Body of pancreas (tissue), 4 donors: ENCODE results near the gene WDR7. TPM values are rescaled to one million over a fixed set of nuclear protein-coding genes. Genes with fewer than 3 reads are reported as not detected.

Experiments used
- ATAC-seq: fragments of 150-250 bp; one replicate; pipeline ENCODE4 v1.9.1; 2016
- DNase-seq, 4 donors: peaks; one replicate each; pipeline ENCODE4 v3.0.0-alpha.2; 2019
- H3K27ac ChIP-seq, 4 donors: fragments of 200-600 bp; sonication (generic); 1 replicate in 3 of 4; 2 replicates in 1 of 4; pipeline versions ENCODE4 v1.5.1 to v1.6.1; 2016 to 2019; ENCODE audit warnings: mild to moderate bottlenecking in 1 of 4, mixed read lengths in 1 of 4, moderate library complexity in 1 of 4
- H3K27me3 ChIP-seq, 2 donors: fragments of 200-600 bp; sonication (generic); one replicate each; pipeline ENCODE4 v1.6.0; 2016; ENCODE audit warnings: mild to moderate bottlenecking in 1 of 2
- H3K36me3 ChIP-seq, 2 donors: fragments of 200-600 bp; sonication (generic); replicated peaks in 1 of 2; 2 replicates each; pipeline ENCODE4 v1.5.1; 2016; ENCODE audit warnings: low read depth in 2 of 2; ENCODE audit not compliant: insufficient read depth in 1 of 2
- H3K4me1 ChIP-seq: fragments of 200-600 bp; sonication (generic); one replicate; pipeline ENCODE4 v1.6.0; 2016
- H3K4me3 ChIP-seq, 2 donors: fragments of 200-600 bp; sonication (generic); 1 replicate in 1 of 2; 2 replicates in 1 of 2; pipeline ENCODE4 v1.5.1; 2016 to 2019
- H3K9me3 ChIP-seq, 3 donors: fragments of 200-600 bp; sonication (generic); 1 replicate in 2 of 3; 2 replicates in 1 of 3; pipeline ENCODE4 v1.5.1; 2016
- POLR2A ChIP-seq, 3 donors: fragments of 450-650 bp; IDR thresholded peaks; one replicate each; pipeline ENCODE4 v1.6.1; 2016; ENCODE audit warnings: antibody characterized with exemption in 3 of 3, mild to moderate bottlenecking in 2 of 3
- WGBS, 2 donors: methylation state at CpG; one replicate each; pipeline ENCODE4 v1.1.5; 2017; 5-methylcytosine and 5-hydroxymethylcytosine counted together
- intact Hi-C: fragments of 100-400 bp; cut with DNase I; formaldehyde crosslinking; loops from one replicate; pipeline ENCODE4 v1.15.1; 2023
- total RNA-seq, 2 donors: library from RNA; depleted of rRNA; stranded (reverse); fragments of >200 nt; gene quantifications; one replicate each; pipeline ENCODE4 v1.1.0, GENCODE V29; 2016
- TF ChIP-seq, protein P1 (sequence below), 7 experiments: fragments of 450-650 bp in 4 of 7; fragments of 200-600 bp in 3 of 7; sonication (generic) in 3 of 7; IDR thresholded peaks; one replicate each; pipeline ENCODE4 v1.5.1; 2016 to 2019; ENCODE audit warnings: antibody characterized with exemption in 7 of 7

WDR7 gene
- total RNA-seq, 2 donors from 2014 or later: 16.3 to 21.4 TPM

DNA sequence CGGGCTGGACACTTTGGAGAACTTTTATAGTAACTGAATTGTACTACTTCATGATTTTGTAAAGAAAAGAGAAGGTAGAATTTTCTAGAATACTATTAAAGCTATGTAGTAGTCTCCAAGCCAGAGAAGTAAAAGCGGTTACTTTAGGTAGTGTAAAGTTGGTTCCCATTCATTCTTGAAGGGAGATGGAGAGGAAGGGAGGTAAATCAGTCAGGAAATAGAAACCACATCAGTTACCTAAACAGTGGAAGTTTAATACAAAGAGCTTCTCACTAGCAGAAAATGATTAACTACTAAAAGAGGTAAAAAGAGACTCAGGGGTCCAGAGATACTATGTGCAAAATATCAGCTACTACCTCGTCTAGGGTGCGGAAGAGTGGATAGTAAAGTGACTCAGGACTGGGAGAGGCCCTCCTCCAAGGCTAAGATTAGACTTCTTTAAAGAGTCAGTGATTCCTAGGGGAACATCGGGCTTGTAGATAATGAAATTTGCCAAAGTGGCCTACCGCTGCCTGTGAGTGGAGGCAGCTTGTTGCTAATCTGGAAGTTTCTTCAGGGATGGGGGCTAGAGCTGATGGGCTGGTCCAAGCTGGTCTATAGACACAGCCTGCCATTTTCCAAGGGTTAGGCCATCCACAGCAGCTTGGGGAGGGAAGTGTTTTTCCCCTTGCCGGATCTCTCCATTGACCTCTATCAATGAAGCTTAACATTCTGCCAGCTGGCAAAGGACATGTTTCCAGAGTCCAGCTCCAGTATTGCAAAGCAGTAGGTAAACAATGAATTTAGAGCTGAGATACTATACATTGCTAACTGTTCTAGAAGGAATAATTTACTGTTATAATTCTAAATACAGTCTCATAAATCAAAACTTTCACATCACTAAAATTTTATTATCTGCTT, 249.3 kb downstream of the WDR7 start:
- Histone ChIP-seq H3K27ac (no peak overlapping the region), H3K4me3 (no peak overlapping the region), H3K27me3 (no peaks in the 10 kb centered on the region), H3K4me1 (peaks cover 4% of the 10 kb centered on the region), H3K36me3 (no peaks in the 10 kb centered on the region), H3K9me3 (no peaks in the 10 kb centered on the region)
- no peak for TF ChIP-seq POLR2A (IDR thresholded peaks at IDR 0.05)
- TF ChIP-seq, protein P1, sequence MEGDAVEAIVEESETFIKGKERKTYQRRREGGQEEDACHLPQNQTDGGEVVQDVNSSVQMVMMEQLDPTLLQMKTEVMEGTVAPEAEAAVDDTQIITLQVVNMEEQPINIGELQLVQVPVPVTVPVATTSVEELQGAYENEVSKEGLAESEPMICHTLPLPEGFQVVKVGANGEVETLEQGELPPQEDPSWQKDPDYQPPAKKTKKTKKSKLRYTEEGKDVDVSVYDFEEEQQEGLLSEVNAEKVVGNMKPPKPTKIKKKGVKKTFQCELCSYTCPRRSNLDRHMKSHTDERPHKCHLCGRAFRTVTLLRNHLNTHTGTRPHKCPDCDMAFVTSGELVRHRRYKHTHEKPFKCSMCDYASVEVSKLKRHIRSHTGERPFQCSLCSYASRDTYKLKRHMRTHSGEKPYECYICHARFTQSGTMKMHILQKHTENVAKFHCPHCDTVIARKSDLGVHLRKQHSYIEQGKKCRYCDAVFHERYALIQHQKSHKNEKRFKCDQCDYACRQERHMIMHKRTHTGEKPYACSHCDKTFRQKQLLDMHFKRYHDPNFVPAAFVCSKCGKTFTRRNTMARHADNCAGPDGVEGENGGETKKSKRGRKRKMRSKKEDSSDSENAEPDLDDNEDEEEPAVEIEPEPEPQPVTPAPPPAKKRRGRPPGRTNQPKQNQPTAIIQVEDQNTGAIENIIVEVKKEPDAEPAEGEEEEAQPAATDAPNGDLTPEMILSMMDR (IDR thresholded peaks at IDR 0.05): no peak
- WGBS, 2 donors: 65 to 68% methylated on average over 7 of the region's 7 CpGs
- ATAC-seq (no peak), DNase-seq (peak in 2 of 4 donors; percentile 12 to 13)
- intact Hi-C loops: no loop called here

DNA sequence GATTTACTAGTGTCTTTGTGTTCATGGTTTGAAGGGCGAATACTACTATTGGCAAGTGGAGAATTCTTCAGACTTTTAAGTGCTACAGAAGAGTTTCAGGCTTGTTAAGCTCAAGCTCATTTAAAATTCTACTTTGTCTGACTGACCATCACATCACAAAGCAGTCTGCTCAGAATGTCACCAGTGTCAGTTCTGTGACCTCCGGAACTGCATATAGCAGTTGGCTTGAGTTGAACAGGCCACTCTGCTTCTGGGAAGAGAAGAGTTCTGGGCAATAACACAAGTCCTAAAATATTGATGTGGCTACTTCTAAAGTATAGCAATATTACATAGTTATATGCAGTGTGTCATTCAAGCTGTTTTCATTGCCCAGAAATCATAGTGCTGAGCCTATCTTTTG, 250.8 kb downstream of the WDR7 start:
- WGBS, 2 donors: 93 to 98% methylated on average over 2 of the region's 2 CpGs
- no peak overlapping the region for H3K27ac ChIP-seq
- no peaks in the 10 kb centered on the region for H3K36me3 ChIP-seq
- no peak for DNase-seq
- no peak for ATAC-seq
- intact Hi-C loops: no loop called here
- H3K9me3 ChIP-seq: no peaks in the 10 kb centered on the region
- TF ChIP-seq, protein P1 (IDR thresholded peaks at IDR 0.05): no peak
- no peak overlapping the region for H3K4me3 ChIP-seq
- no peaks in the 10 kb centered on the region for H3K27me3 ChIP-seq
- peaks cover 4% of the 10 kb centered on the region for H3K4me1 ChIP-seq

DNA sequence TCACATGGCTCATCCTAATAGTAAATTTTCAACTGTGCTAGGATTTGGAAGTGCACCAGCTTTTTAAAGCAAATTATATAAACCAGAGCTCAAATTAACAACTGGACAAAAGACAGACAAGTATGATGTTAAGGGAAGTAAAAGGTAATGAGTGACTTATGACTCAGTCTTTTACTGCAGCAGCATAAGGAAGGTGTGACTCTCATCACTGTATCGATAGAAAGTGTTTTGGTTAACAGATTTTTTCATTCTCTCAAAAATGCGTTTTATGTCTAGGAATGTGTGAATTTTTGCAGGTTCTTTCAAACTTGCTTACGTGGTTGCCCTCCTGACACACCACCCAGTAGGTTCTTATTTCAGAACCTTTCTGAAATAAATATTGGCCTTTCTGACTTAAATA, 251.5 kb downstream of the WDR7 start:
- intact Hi-C loops: no loop called here
- TF ChIP-seq, protein P1 (IDR thresholded peaks at IDR 0.05): no peak
- no peak for TF ChIP-seq POLR2A (IDR thresholded peaks at IDR 0.05)
- 66 to 76% methylated on average over 3 of the region's 3 CpGs for WGBS, 2 donors
- no peaks in the 10 kb centered on the region for H3K9me3 ChIP-seq
- ATAC-seq (no peak), DNase-seq (no peak)
- no peak overlapping the region for H3K27ac ChIP-seq
- H3K4me1 ChIP-seq: peaks cover 4% of the 10 kb centered on the region
- H3K4me3 ChIP-seq: no peak overlapping the region
- no peaks in the 10 kb centered on the region for H3K36me3 ChIP-seq
- H3K27me3 ChIP-seq: no peaks in the 10 kb centered on the region

DNA sequence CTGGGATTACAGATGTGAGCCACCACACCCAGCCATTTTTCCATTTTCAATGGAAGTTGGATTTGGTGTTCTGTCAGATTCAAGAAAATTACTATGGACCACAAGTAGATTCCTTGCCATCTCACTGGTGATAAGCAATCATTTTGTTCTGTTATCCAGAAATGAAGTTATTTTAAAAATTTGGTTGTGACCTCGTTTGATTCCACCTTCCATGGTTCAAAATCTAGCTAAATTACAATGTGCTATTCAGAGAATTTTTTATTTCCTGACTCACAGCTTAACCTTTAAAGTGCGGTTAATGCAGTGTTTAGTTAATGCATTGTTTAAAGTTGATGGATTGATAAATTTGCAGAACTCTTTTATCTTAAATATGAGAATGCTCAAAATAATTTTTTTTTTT, 252.5 kb downstream of the WDR7 start:
- Histone ChIP-seq H3K27me3 (no peaks in the 10 kb centered on the region), H3K27ac (no peak overlapping the region), H3K36me3 (no peaks in the 10 kb centered on the region), H3K4me3 (no peak overlapping the region), H3K9me3 (no peaks in the 10 kb centered on the region), H3K4me1 (peaks cover 4% of the 10 kb centered on the region)
- no peak for DNase-seq
- intact Hi-C loops: no loop called here
- TF ChIP-seq, protein P1 (IDR thresholded peaks at IDR 0.05): no peak
- TF ChIP-seq POLR2A (IDR thresholded peaks at IDR 0.05): no peak
- no peak for ATAC-seq
- 71 to 73% methylated on average over 2 of the region's 2 CpGs for WGBS, 2 donors

DNA sequence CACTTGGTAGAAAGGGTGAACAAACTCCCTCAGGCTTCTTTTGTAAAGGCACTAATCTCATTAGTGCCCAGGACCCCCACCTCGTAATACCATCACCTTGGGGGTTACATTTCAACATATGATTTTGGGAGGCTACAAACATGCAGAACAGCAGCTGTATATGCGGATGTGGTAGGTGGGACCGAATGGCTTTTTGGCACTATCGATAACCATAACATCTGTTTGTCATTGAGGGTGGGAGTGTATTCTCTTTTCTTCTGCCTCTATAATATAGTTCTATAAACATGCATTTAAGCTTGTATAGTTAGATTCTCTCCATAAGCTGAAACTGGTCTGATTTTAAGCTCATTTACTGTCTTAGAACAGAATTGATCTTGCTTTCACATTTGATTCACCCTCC, 256.6 kb downstream of the WDR7 start:
- no peak for ATAC-seq
- H3K9me3 ChIP-seq: no peaks in the 10 kb centered on the region
- no peaks in the 10 kb centered on the region for H3K36me3 ChIP-seq
- no peaks in the 10 kb centered on the region for H3K27me3 ChIP-seq
- no peak for DNase-seq
- peaks cover 6% of the 10 kb centered on the region for H3K4me1 ChIP-seq
- no peak overlapping the region for H3K4me3 ChIP-seq
- intact Hi-C loops: no loop called here
- TF ChIP-seq, protein P1 (IDR thresholded peaks at IDR 0.05): no peak
- TF ChIP-seq POLR2A (IDR thresholded peaks at IDR 0.05): no peak
- H3K27ac ChIP-seq: no peak overlapping the region
- WGBS, 2 donors: 95 to 99% methylated on average over 4 of the region's 4 CpGs
